HG03432 (cell line): ENCODE results near the gene TMEM109.
A peak's percentile ranks its signal among the peaks of the same experiment; 100 is the strongest.

Source experiments
- ATAC-seq: cut with Tn5 transposase; IDR thresholded peaks from one replicate; pipeline ENCODE4 v1.9.1; 2021; ENCODE audit warnings: mild to moderate bottlenecking, moderate library complexity; ENCODE audit not compliant: unreplicated experiment

Gene TMEM109

GRCh38 chr11:60924906-60925853 is 11.2 kb downstream of the TMEM109 start:
- ATAC-seq: peak; percentile 20

- no peak for ATAC-seq
Measured at GRCh38 chr11:60925868-60926267, 11.9 kb downstream of the TMEM109 start.

GRCh38 chr11:60926500-60926899 is 12.5 kb downstream of the TMEM109 start:
- no peak for ATAC-seq

GRCh38 chr11:60927061-60927592 is 13.2 kb downstream of the TMEM109 start:
- ATAC-seq: no peak

- ATAC-seq: no peak
Measured at GRCh38 chr11:60927600-60927999, 13.6 kb downstream of the TMEM109 start.

GRCh38 chr11:60928563-60929001 is 14.6 kb downstream of the TMEM109 start:
- ATAC-seq: no peak

- no peak for ATAC-seq
Measured at GRCh38 chr11:60929764-60930163, 15.8 kb downstream of the TMEM109 start.

- no peak for ATAC-seq
Measured at GRCh38 chr11:60930394-60930793, 16.4 kb downstream of the TMEM109 start.

GRCh38 chr11:60931917-60932316 is 18.0 kb downstream of the TMEM109 start:
- ATAC-seq: no peak

GRCh38 chr11:60932605-60933356 is 18.8 kb downstream of the TMEM109 start:
- no peak for ATAC-seq

GRCh38 chr11:60933416-60934123 is 19.6 kb downstream of the TMEM109 start:
- ATAC-seq: no peak

GRCh38 chr11:60934124-60934789 is 20.3 kb downstream of the TMEM109 start:
- no peak for ATAC-seq

GRCh38 chr11:60934790-60935605 is 21.0 kb downstream of the TMEM109 start:
- no peak for ATAC-seq

- ATAC-seq: no peak
Measured at GRCh38 chr11:60935676-60936442, 21.9 kb downstream of the TMEM109 start.

- no peak for ATAC-seq
Measured at GRCh38 chr11:60936467-60937143, 22.6 kb downstream of the TMEM109 start.

GRCh38 chr11:60937144-60937527 is 23.2 kb downstream of the TMEM109 start:
- ATAC-seq: no peak

- ATAC-seq: no peak
Measured at GRCh38 chr11:60937811-60938210, 23.9 kb downstream of the TMEM109 start.

GRCh38 chr11:60938500-60938899 is 24.5 kb downstream of the TMEM109 start:
- no peak for ATAC-seq
